Activated T-helper 1 cell treated with Interleukin-2 at 50 U/mL for 16 hours (primary cell): Measurements from ENCODE around the gene STMN1.
A peak's percentile ranks its signal among the peaks of the same experiment; 100 is the strongest.

Experiments
- DNase-seq: peaks from one replicate; pipeline ENCODE4 v3.0.0-alpha.2; 2020; ENCODE audit warnings: low read depth

STMN1 gene

DNA sequence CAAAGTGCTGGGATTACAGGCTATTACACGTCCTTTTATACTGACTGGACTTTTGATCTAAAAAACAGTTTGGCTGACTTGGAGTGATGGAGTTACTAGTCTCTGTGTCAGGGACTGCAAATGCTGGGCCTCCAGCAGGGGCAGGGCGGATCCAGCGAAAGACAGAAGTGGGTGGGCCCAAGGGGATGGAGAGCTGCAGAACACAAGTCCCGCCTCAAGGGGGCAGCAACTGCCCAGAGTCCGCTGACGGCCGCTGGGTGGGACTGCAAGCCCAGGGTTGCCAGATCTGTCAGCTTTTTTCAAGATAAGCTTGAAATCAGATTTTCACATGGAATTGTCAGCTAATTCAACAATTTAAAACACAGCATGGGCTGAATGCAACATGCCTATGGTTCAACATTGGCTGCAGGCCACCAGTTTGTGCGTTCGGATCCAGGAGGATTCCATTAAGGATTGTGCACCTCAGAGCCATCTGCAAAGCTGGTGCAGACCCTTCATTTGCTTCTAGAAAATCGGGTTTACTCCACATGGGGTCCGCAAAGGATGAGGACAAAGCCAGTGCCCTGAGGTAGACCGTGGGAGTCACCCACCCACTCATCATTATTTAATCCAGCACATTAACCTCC is 10.7 kb downstream of the STMN1 start:
- peak; percentile 85 for DNase-seq

DNA sequence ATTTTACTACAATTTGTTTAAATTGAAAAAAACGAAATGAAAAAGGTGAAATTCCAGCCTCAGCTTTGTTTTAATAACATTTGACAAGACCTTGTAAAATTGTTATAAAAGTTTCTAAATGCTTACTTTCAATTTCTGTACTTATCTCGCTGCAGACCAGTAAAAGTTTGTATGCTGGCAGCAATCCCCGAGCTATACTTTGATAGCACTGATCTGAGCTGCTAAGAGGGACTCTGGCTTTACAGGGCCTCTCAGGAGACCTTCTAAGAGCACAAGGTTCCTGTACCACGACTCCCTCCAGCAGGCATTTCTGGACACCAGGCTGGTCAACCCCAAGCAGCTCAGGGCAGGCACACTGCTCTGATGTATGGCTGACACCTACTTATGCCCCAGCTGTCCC is 13.1 kb downstream of the STMN1 start:
- no peak for DNase-seq

DNA sequence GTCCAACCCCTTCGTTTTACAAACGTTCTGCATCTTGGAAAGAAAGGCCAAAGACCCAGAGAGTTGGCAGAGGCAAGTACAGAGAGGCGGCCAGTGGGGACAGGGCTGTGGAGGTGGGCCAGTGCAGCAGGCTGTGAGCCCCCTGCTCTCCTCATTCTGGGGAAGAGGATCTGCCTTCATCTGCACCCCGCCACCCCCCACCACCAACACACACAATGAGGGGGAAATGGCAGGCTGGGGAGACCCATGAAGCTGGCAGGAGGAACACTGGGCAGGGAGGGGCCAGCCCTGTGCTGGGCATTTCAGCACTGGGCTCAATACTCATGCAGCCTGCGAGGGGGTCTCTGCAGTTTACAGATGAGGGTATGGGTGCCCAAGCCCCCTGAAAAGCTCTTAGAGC is 14.6 kb downstream of the STMN1 start:
- DNase-seq: no peak

DNA sequence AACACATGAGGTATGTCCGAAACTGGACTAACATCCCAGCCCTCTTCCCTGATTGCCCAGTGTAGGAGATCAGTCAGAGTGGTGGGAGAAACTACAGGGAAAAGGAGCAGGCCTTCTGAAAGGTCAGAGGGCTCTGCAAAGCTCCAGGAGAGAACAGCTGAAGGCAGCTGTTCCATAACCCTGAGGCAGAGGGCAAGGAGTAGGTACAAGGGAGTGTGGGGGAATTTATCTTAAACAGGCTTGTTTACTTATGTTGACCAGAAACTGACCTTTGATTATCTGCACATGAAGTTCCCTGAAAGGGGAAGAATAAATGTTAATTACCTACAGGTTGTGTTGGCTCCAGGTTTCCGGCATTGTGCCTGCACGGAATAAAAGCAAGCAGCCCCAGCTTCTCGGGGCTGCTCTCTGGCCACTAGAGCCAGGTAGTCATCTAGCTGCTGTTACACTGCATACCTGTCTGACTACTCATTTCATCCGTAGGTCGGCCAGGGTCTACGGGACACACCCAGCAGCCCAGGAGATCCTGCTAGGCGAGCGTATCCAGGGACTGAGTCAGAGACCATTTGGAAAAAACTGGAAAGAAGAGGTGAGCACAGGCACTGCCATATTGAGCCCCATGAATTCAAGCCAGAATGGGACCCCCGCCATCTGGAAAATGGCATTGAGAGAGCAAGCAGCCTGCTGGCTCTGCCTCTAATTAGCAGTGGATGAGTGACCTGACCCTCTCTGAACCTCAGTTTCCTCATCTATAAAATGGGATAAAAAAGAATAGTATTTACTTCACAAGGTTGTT is 15.8 kb downstream of the STMN1 start:
- no peak for DNase-seq

DNA sequence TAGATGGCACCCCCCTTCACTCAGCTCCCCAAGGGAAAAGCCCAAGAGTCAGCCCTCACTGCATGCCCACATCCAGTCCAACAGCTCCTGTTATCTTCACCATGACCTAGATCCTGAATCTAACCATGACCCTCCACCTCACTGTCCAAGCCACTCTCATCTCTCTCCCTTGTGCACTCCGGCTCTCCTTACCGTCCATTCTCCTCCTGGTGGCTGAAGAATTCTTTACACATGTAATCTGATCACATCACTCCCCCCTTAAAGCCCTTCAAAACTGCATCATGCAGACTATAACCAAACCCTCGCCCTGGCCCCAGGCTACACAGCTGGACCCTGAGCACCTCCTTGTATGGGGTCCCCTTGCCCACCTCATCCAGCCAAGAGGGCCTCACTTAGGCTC is 16.7 kb downstream of the STMN1 start:
- DNase-seq: no peak

DNA sequence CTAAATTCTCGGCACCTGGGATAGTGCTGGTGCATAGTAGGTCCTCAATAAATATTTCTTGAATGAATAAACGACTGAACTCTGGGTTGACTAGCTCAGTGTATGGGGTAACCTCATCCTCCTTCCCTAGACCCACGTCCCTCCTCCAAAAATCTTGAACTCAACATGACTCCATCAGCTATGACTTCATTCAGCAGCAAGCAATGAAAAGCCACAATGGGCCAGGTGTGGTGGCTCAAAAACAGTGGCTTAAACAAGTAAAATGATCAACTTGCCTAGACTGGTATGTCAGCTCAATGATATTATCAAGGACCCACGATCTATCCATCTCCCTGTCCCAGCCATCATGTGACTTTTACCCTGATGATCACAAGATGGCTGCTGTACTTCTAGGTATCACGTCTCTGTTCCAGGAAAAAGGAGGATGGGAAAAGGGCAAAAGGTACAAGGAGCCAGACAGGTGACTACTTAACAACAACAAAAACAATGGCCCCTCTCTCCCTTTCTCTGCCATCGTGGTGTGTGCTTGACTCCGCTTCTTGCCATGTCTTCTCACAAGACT is 17.7 kb downstream of the STMN1 start:
- DNase-seq: no peak

DNA sequence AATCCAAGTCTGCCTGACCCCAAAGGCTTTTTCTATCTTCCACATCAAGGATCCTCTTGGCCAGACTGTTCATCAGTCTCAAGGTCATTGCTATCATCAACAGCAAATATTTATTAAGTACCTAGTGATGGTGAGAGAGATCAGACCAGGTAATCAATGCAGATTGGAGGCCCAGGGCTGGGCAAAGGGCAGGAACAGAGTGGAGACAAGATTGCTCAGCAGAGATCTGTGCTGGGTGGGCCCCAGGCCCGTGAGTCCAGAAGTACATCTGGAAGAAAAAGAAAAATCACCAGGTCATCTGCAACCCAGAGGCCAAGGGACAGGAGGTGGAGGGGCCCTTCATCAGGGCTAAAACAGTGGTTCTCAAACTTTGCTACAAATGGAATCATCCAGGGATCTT is 20.6 kb downstream of the STMN1 start:
- no peak for DNase-seq

DNA sequence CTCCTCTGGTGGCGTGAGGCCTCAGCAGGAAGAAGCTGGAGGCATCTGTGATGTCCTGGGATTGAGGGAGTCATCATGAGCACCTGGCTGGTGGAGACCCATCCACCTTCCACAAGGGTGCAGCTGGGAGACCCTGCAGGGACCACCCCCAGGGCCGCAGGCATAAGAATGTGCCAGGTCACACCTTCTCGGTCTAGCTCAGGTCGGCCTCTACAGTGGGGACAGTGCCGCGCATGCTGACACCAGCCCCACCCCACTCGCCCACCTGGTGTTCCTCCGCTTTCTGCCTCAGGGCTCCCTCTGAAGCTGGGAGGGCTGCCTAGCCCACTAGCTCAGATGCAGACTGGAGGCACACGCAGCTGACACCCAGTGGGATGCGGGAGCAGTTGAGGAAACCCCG is 25.0 kb downstream of the STMN1 start:
- no peak for DNase-seq

DNA sequence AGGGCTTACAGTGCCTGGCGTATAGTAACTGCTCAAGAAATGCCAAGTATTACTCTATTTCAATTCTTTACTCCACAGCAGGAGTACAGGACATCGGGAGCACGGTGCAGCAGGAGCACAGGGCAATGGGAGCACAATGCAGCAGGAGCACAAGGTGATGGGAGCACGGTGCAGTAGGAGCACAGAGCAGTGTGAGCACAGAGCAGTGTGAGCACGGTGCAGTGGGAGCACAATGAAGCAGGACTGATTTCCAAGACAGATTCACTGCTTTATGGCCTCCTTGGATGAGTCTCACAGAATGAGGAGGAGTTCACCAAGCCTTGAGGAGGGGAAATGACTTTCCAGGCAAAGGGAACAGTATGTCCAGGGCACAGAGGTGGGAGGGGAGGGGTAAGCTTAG is 25.7 kb downstream of the STMN1 start:
- no peak for DNase-seq

DNA sequence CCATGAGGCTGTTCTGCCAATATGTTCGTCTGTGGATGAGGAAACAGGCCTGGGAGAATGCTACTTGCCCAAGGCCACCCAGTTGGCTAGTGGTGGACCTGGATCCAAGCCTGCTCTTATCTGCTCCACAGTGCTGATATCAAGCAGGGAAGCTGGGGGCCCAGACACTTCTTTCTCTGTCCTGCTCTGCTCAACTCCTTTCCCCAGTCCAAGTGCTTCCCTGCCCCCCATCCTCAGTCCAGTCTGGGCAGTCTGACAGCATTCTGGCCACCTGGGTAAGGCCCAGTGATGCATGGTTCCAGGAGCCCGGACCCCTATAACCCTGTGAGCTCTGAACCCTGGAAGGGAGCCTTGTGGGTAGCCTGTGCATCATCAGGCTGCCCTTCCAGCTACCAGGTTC is 26.5 kb downstream of the STMN1 start:
- no peak for DNase-seq

DNA sequence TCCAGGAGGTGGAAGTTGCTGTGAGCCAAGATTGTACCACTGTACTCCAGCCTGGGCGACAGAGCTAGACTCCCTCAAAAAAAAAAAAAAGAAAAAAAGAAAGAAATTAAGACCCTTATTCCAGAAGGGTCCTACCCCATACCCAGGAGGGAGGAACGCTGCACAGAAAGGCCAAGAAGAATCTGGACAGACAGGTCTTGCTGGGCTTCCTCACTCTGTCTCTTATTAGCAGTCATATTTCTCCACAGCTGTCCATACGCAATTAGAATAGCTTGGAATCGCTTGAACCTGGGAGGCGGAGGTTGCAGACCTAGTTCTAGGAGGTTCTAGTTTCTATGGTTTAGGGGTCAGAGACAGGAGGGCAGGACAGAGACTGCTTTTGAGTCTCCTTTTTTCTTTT is 27.5 kb downstream of the STMN1 start:
- DNase-seq: no peak

DNA sequence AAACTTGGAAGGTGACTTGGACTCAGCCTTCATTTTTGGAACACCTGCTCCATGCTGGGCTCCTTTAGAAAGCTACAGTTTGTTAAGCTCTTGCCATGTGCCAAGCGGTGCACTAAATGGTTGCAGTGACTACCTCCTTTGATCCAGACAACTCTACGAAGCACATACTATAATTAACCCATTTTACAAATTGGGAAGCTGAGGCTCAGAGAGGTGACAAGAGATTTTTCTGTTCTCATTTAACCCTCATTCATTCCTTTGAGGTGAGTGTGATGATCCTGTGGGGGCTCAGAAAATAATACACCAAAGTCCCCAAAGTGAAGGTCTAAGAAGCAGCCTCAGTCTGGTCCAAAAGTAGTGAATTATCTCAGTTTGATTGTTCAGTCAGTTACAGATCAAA is 29.1 kb downstream of the STMN1 start:
- no peak for DNase-seq

DNA sequence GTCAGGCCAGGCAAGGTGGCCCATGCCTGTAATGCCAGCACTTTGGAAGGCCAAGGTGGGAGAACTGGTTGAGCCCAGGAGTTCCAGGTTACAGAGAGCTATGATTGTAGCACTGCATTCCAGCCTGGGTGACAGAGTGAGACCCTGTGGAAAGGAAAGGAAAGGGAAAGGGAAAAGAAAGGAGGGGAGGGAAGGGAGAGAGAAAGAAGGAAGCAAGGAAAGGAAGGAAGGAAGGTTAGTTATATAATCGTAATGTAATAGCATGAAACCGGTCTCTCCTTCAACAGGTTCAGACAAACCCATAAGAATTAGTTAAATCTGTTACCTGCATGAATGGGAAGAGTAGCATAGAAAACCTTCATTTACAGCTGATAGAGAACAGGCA is 29.5 kb downstream of the STMN1 start:
- no peak for DNase-seq

DNA sequence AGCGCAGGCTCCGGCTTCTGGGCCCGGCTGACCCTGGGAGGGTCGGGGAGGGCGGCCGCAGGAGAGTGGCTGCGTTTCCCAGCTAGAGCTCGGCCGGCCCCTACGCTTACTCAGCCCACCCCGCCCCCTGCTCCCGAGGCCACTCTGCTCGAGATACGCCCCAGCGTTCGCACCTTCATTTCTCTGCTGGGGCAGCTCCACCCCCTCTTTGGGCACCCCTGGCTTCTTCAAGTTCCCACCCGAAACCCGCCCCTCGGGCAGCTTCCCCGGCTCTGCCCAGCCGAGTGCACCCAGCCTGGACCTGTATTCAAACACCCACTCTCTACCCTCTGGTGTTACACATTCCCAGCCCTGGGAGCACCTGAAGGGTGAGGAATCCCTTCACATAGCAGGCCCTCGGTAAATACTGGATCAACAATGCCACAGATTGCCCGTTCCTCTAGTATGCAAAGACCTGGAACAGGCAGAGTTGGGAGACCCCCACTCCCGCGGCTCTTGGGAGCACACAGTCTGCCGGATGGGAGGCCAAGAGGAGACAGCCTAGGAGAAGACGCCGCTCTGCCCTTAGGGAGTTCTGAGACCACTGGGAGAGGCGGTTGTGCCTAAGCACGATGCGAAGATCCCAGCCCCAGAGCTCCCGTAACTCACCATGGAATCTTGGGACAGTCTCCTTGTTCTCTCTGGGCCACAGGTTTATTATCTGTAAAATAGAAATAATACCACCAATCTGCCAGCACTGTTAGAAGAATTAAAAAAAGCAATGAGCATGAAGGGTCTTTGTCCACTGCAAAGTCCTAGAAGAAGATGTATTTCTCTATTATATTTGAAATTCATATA is 30.1 kb downstream of the STMN1 start:
- DNase-seq: no peak

DNA sequence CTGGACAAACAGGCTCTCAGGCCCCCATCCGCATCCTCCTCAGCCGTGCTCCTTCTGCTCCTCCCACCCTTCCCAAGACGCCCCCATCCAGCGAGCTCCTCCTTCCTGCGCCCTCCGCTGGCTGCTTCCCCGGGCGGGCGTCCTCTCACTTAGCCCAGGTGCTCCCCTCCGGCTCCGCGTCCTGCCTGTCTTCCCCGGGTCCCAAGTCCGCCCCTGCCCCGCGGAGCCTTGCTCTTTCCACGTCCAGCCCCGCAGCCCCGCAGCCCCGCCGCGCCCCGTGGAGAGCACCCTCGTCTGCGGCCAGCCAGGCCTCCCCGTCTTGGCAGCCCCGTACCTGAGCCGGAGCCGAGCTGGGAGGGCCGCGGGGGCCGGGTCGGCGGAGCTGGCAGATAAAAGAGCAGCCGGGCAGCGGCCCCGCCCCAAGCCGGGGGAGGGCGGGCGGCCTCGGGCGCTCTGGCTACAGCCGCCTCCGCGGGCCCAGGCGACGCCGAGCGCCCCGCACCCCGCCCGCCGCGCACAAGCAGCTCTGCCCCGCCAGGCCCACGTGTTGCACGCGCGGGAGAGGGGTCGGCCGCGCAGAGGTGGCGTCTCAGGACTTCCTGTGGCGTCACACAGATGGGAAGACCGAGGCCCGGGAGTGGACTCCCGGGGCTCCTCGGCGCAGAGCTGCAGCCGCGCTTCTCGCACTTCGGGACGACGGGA is 30.9 kb downstream of the STMN1 start, which contains the start of gene PAQR7:
Gene PAQR7 (minus strand): TSS at position 555 of the 702 bp plus-strand sequence. CDS start 11,869 bp downstream, outside the sequence.
- peak; percentile 44 for DNase-seq

DNA sequence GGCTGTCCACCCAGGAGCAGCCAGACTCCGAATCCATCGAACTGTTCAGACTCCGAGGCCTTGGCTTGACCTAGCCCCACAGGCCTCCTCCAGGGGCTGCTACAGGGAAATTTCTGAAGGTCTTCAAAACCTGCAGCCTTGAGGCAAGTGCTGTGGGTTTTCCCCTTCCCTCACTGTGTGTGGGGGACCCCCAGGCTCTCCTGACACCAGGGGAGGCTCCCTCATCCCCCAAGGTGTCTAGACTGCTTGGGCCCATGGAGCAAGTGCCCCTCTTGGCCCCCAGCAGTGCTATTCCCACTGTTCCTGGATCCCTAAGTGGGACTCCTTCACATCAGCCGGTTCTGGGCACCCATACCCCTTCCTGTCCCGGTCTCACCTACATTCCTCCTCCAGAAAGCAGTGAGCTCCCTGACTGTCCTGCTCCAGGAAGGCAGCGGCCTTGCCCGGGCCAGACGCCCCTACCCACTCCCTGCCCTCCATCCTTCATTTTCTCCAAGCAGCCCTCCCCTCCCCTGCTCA is 31.5 kb downstream of the STMN1 start:
- DNase-seq: no peak

DNA sequence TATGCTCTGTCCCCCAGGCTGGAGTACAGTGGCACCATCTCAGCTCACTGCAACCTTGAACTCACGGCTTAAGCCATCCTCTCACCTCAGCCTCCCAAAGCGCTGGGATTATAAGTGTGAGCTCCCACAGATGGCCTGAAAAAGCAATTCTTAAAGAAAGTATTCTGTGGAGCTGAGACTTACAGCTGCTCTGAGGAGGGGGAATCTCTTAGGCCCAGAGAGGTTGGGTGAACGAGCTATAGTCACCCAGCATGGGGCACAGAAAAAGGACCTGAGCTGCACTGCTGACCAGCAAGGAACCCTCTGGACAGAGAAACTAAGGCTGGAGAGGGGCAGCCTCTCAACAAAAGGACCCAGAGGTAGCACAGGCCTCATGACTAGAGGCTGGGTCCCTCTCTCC is 32.0 kb downstream of the STMN1 start:
- DNase-seq: no peak

DNA sequence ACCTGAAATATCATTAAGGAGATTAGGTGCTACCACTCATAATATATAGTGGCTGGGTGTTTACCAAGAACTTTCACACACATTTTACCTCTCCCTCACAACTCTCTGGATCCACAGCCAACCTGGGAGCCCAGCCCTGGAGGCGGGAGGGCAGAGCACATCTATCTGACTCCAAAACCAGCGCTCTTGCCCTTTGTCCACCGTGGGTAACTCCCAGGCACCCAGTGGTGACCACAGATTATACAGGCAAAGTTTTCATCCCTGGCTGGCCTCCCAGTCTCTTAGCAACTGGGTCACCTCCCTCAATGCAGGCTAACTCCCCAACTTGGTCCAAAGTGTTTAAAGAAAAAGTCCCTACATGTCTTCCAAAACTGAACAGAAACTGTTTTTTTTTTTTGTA is 33.1 kb downstream of the STMN1 start:
- DNase-seq: no peak

DNA sequence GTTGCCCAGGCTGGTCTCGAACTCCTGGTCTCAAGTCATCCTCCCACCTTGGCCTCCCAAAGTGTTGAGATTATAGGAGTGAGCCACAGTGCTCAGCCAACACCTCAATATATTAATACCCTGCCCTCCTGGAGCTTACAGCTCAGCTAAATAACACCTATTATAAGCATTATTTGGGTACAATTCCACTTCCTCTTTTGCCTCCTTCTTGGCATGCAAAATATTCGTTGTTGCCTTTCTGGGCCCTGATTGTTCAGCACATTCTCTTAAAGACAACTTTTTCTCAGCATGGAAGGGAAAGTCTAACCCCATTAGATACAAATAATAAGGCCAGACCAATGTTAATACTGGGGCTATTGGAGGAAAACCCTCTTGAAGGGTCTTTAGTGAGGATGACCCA is 33.5 kb downstream of the STMN1 start:
- DNase-seq: no peak

DNA sequence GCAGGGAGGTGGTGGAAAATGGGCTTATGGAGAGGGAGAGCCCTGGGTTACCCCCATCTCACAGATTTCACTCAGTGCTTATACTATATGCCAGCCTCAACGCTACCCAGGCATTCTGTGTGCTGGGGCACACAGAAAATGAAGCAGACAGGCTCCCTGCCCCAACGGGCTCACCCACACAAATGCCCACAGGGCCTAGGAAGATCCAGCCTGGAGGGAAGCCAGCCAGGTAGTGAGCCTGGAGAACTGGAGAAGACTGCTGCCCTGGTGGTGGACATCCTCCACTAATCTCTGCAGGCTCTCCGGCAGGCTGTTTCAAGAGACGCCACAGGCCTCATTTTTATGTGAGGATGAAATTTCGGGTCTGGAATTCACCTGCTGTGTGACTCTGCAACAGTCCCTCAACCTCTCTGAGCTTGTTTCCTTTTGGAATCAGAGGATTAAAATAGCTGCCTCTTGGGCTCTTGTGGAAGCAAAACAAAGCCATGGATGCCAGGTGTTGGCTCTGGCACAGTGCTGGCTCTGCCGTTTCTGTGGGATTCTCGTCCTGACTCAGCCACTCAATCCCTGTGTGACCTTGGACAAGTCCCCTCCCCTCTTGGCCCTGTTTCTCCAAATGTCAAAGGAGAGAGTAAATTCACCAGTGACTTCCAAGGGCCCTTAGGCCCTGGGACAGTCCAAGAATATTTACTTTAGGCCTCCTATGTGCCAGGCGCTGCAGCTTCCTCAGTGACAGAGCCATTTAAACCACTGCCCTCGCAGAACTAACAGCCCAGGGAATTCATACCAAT is 34.3 kb downstream of the STMN1 start:
- DNase-seq: no peak
